Measurements from ENCODE around the gene PTPRQ. TPM values are rescaled to one million over a fixed set of nuclear protein-coding genes. Genes with fewer than 3 reads are reported as not detected.

The PTPRQ gene
- polyA plus RNA-seq, 2 of the 4 experiments (the other 2 are of a cell fraction) = 0.14 to 0.17 TPM

DNA sequence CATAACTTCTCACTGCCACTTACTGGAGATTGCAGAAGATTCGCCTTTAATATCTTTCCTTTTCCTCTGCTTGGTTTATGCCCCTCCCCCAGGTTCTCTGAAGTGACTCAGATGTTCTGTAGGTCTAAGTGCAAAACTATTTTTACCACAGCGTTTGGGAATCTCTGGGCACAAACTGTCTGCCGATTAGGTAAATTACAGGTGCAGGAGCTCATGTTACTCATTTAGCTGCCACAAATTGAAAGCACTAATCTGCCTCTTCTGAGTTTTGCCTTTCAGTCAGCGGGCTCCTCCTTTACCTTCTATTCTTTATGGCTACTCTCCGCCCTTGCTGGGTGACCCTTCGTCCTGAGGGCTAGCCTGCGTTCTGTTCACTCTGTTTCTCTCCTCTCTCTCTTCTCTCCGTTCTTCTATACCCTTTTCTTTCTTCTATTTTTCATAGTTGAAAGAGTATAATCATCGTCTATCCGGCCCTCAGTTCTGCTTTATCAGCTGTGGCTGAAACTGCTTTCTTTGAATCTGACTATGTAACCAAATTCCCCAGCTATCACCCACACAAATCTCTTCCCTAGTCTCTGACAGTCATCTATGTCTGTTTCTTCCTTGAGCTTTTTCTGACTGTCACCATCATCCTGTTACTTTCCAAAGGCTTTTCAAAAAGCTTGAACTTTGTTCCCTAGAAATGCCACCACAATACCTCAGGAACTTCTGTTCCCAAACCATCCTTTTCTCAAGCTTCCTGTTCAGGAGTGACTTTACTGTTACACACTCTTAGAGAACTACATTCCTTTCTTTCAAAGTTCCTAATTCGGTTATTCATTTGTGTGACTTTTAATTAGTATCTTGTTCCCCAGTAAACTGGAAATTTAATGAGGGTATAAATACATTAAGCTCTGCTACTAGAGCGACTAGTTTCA is 259.1 kb downstream of the PTPRQ start:
- ChIA-PET CTCF (interaction anchor here (1.1 kb wide), 1 partner anchor 289 kb away, joined by 3 read pairs; no protein-coding TSS in a partner anchor), POLR2A (no interaction called here)
- Histone ChIP-seq H3K27ac (no peak overlapping the region), H3K4me1 (no peaks in the 10 kb centered on the region), H3K4me2 (peak overlapping the region; percentile 51), H3K4me3 (no peak overlapping the region), H3K9me3 (no peaks in the 10 kb centered on the region)
- FAIRE-seq (no peak), ATAC-seq (peak; percentile 33 to 56; a peak in 1 of 6 replicates), DNase-seq (ENCODE audit: low read depth in 1 of 2, low spot score in 1 of 2) (no peak)
- WGBS (ENCODE audit: missing lambda C conversion rate) = 46% methylated on average over 12 of the region's 12 CpGs
- TF ChIP-seq, protein P1, sequence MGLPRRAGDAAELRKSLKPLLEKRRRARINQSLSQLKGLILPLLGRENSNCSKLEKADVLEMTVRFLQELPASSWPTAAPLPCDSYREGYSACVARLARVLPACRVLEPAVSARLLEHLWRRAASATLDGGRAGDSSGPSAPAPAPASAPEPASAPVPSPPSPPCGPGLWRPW (IDR thresholded peaks at IDR 0.05) = no peak
- TF ChIP-seq NPAS2 (CRISPR knock-in tag; IDR thresholded peaks at IDR 0.05; ENCODE audit: borderline replicate concordance) (no peak), HOXB5 (CRISPR knock-in tag; IDR thresholded peaks at IDR 0.05) (no peak), NR3C1 (IDR thresholded peaks at IDR 0.05) (no peak), HEYL (CRISPR knock-in tag; IDR thresholded peaks at IDR 0.05) (no peak), ZC3H11A (IDR thresholded peaks at IDR 0.05) (no peak), ZNF302 (CRISPR knock-in tag; IDR thresholded peaks at IDR 0.05) (no peak), HDAC2 (IDR thresholded peaks at IDR 0.05) (no peak)
- TF ChIP-seq, protein P2, sequence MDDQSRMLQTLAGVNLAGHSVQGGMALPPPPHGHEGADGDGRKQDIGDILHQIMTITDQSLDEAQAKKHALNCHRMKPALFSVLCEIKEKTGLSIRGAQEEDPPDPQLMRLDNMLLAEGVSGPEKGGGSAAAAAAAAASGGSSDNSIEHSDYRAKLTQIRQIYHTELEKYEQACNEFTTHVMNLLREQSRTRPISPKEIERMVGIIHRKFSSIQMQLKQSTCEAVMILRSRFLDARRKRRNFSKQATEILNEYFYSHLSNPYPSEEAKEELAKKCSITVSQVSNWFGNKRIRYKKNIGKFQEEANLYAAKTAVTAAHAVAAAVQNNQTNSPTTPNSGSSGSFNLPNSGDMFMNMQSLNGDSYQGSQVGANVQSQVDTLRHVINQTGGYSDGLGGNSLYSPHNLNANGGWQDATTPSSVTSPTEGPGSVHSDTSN (IDR thresholded peaks at IDR 0.05) = no peak

DNA sequence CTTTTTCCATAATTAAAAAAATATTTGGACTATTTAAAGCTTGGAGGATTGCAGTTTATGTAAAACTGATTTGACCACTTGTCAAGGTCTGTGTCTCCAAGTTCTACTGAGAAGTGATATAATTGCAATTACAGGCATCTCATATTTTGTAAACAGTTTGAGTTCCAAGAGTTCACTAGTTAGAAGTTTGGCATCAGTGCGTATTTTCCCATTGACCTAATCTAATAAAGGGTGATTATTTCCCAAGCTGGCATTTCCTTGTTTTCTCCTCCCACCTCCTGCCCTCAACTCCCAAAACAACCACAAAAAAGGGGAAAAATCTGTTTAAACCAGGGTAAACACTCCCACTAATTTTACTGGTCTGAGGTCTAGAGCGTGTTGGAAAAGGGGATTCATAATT is 260.4 kb downstream of the PTPRQ start:
- no peaks in the 10 kb centered on the region for H3K4me1 ChIP-seq
- ATAC-seq = no peak
- H3K4me2 ChIP-seq = no peak overlapping the region
- ChIA-PET POLR2A (no interaction called here), CTCF (interaction anchor here (1.1 kb wide), 1 partner anchor 290 kb away, joined by 3 read pairs; no protein-coding TSS in a partner anchor)
- no peaks in the 10 kb centered on the region for H3K9me3 ChIP-seq
- H3K27ac ChIP-seq = no peak overlapping the region
- no peak for TF ChIP-seq MAZ (IDR thresholded peaks at IDR 0.05; ENCODE audit: borderline replicate concordance, low read depth, low read length)
- TF ChIP-seq RFX5 (IDR thresholded peaks at IDR 0.05) = no peak
- TF ChIP-seq FOSB (CRISPR knock-in tag; IDR thresholded peaks at IDR 0.05) = no peak
- TF ChIP-seq HOXA7 (CRISPR knock-in tag; IDR thresholded peaks at IDR 0.05) = no peak
- TF ChIP-seq RAD21 (conservative IDR thresholded peaks at IDR 0.05 in 1 of 2, IDR thresholded peaks at IDR 0.05 in 1 of 2) = no peak
- TF ChIP-seq POLR2A (IDR thresholded peaks at IDR 0.05; ENCODE audit: low read length) = no peak
- TF ChIP-seq, protein P3, sequence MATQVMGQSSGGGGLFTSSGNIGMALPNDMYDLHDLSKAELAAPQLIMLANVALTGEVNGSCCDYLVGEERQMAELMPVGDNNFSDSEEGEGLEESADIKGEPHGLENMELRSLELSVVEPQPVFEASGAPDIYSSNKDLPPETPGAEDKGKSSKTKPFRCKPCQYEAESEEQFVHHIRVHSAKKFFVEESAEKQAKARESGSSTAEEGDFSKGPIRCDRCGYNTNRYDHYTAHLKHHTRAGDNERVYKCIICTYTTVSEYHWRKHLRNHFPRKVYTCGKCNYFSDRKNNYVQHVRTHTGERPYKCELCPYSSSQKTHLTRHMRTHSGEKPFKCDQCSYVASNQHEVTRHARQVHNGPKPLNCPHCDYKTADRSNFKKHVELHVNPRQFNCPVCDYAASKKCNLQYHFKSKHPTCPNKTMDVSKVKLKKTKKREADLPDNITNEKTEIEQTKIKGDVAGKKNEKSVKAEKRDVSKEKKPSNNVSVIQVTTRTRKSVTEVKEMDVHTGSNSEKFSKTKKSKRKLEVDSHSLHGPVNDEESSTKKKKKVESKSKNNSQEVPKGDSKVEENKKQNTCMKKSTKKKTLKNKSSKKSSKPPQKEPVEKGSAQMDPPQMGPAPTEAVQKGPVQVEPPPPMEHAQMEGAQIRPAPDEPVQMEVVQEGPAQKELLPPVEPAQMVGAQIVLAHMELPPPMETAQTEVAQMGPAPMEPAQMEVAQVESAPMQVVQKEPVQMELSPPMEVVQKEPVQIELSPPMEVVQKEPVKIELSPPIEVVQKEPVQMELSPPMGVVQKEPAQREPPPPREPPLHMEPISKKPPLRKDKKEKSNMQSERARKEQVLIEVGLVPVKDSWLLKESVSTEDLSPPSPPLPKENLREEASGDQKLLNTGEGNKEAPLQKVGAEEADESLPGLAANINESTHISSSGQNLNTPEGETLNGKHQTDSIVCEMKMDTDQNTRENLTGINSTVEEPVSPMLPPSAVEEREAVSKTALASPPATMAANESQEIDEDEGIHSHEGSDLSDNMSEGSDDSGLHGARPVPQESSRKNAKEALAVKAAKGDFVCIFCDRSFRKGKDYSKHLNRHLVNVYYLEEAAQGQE (IDR thresholded peaks at IDR 0.05) = no peak
- no peak for TF ChIP-seq GATA3 (IDR thresholded peaks at IDR 0.05; ENCODE audit: borderline replicate concordance)
- no peak for TF ChIP-seq NFE2L2 (conservative IDR thresholded peaks at IDR 0.05; ENCODE audit: low read length)
- TF ChIP-seq, protein P4, sequence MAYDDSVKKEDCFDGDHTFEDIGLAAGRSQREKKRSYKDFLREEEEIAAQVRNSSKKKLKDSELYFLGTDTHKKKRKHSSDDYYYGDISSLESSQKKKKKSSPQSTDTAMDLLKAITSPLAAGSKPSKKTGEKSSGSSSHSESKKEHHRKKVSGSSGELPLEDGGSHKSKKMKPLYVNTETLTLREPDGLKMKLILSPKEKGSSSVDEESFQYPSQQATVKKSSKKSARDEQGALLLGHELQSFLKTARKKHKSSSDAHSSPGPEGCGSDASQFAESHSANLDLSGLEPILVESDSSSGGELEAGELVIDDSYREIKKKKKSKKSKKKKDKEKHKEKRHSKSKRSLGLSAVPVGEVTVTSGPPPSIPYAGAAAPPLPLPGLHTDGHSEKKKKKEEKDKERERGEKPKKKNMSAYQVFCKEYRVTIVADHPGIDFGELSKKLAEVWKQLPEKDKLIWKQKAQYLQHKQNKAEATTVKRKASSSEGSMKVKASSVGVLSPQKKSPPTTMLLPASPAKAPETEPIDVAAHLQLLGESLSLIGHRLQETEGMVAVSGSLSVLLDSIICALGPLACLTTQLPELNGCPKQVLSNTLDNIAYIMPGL (CRISPR knock-in tag; IDR thresholded peaks at IDR 0.05; ENCODE audit: borderline replicate concordance) = no peak
- TF ChIP-seq KDM5A (IDR thresholded peaks at IDR 0.05) = no peak
- TF ChIP-seq HDAC2 (IDR thresholded peaks at IDR 0.05) = no peak
- no peak for TF ChIP-seq EP300 (IDR thresholded peaks at IDR 0.05)
- no peak for TF ChIP-seq ZC3H11A (IDR thresholded peaks at IDR 0.05)
- TF ChIP-seq, protein P5, sequence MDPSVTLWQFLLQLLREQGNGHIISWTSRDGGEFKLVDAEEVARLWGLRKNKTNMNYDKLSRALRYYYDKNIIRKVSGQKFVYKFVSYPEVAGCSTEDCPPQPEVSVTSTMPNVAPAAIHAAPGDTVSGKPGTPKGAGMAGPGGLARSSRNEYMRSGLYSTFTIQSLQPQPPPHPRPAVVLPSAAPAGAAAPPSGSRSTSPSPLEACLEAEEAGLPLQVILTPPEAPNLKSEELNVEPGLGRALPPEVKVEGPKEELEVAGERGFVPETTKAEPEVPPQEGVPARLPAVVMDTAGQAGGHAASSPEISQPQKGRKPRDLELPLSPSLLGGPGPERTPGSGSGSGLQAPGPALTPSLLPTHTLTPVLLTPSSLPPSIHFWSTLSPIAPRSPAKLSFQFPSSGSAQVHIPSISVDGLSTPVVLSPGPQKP (IDR thresholded peaks at IDR 0.05; ENCODE audit: low read depth, low read length) = no peak
- TF ChIP-seq, protein P1 (IDR thresholded peaks at IDR 0.05) = no peak
- TF ChIP-seq, protein P6, sequence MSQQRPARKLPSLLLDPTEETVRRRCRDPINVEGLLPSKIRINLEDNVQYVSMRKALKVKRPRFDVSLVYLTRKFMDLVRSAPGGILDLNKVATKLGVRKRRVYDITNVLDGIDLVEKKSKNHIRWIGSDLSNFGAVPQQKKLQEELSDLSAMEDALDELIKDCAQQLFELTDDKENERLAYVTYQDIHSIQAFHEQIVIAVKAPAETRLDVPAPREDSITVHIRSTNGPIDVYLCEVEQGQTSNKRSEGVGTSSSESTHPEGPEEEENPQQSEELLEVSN (IDR thresholded peaks at IDR 0.05; ENCODE audit: borderline replicate concordance, low read depth) = no peak
- DNase-seq (ENCODE audit: low read depth in 1 of 2, low spot score in 1 of 2) = no peak
- no peak for FAIRE-seq
- 80% methylated on average over 2 of the region's 2 CpGs for WGBS (ENCODE audit: missing lambda C conversion rate)
- H3K4me3 ChIP-seq = no peak overlapping the region
